ENCODE results near the gene TRIM67.
"Not testable (repeated sequence)": the region's sequence is repeated elsewhere in the genome, so short reads cannot be mapped to it uniquely, and the experiment has no call there.

Gene TRIM67

DNA sequence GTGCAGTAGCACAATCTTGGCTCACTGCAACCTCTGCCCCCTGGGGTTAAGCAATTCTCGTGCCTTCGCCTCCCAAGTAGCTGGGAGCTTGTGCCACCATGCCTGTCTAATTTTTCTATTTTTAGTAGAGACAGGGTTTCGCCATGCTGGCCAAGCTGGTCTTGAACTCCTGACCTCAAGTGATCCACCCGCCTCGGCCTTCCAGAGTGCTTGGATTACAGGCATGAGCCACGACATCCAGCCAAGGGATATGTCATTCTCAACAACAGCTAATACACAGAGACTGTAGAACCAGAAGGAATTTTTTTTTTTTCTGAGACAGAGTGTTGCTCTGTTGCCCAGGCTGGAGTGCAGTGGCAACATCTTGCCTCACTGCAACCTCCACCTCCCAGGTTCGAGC is 3.7 kb upstream of the TRIM67 start:
- DNase-seq (ENCODE audit: low read depth): not testable (repeated sequence)

DNA sequence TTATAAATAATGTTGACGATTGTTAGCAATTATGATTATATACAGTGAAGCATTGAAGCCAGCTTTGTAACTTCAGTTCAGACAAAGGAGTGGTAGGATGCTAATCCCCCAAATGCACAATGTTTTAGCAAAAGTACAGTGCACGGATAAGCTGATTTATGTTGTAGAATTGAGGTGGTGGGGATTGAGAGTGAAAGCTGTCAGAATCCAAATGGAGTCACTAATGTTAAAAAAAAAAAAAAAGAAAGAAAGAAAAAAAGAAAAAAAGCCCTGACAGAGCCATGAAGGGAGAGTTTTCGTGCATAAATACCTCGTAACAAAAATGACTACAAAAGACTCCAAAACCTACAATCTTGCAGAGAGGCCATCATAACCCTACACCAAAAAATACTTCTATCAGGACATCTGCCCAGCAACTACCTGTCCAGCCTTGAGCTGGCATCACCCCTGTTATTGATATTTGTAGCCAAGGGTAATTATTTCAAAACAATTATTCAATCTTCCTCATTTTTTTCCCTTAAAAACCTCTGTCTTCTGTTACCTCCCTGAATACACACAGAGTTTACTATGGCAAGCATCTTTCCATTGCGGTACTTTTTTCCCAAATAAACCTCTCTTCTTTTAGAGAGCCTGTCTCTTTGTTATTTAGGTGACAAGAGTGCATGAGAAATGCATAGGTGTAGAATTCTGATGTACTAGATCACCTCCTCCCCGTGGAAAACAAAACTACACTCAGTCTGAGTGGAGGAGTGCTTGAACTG is 2.5 kb upstream of the TRIM67 start:
- no peak for DNase-seq (ENCODE audit: low read depth)

DNA sequence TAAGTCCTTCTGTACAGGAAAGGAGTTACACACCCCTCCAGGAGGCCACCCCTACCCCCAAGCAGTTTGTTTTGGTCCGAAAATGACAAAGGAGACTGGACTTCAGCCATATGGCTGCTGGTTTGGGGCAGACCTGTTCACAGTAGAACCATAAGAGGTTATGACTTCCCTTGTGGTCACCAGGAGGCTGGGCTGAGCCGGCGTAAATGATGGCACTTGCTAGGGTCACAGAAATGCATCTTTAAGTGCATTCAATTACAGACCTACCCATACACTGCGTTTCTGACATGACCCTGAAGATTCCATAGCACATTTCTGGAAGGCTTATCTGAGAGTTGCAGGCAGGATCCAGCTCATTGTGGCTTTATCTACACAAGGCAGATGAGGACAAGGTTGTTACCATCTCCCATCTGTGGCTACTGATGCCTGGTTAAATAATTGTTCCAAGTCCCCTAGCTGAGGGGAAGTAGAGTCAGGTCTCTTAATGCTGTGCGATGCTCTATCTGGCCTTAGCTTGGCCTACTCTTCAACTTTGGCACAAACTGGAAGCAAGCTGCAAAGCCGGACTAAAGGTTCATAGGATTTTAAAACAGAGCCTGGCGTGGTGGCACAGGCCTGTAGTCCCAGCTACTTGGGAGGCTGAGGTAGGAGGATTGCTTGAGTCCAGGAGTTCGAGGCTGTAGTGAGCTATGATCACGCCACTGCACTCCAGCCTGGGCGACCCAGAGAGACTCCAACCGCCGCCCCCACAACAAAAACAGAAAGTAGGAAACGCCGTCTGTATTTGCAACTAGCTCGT is 1.7 kb upstream of the TRIM67 start:
- DNase-seq (ENCODE audit: low read depth): no peak

DNA sequence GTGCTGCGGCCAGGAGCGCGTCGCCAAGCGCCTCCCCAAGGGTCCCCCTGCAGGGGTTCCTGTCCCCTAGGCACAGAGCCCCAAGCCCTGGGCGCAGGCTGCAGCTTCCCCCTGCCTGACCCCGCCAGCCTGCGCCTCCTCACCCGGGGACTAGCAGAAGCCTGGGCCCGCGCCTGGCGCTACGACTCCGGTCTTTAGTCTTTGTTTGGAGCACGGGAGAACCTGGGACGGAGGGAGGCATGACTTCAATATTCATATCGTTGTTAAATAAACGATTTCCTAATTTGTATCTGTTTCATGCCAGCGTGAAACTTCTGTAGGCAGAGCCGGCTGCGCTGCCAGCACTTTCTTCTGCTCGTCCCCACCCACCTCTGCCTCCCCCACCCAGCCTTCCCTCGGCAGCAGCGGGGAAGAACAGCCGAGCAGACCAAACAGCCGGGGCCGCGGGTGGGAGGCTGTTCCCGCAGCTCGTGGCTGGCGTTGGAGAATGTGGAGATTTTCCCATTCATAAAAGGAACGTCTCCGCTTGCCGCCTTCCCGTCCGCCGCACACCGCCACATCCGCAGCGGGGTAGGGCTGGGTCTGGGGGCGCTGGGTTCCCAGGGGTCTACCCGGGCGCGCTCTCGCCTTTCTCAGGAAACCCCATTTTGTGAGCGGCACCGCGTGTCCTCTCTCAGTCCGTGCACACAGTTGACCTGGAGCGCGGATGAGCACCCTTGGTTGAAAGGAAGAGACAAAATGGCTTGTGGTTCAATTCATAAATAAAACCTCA is 777 bp upstream of the TRIM67 start:
- no peak for DNase-seq (ENCODE audit: low read depth)

DNA sequence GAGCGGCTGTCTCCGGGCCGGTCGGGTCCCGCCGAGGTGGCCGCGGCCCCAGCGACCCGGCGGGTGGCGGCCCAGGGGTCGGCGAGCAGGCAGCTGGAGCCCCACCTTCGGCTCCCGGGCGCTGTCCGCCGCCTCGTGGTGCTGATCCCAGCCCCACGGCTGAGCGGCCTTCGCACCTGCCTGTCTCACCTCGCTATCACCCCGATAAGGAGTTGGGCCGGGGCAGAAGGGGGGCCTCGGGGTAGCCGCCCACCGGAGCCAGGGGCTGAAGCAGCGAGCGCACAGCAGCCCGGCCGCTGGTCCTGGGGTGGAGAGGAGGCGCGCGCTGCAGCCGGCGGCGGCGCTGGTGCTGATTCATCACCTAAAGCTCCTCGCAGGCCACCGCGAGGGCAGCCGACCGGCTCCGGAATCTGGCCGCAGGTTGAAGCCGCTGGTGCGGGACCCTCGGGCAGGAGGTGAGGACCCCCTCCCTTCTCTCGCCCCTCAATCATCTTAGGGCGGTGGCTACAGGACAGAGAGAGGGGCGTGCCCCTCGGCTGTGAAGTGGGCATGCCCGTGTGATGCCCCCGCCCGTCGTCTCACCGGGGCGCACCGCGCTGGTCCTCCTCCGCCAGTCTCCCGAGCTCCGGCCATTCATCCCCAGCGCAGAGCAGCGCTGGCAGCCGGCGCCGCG is 575 bp downstream of the TRIM67 start:
- DNase-seq (ENCODE audit: low read depth): no peak

DNA sequence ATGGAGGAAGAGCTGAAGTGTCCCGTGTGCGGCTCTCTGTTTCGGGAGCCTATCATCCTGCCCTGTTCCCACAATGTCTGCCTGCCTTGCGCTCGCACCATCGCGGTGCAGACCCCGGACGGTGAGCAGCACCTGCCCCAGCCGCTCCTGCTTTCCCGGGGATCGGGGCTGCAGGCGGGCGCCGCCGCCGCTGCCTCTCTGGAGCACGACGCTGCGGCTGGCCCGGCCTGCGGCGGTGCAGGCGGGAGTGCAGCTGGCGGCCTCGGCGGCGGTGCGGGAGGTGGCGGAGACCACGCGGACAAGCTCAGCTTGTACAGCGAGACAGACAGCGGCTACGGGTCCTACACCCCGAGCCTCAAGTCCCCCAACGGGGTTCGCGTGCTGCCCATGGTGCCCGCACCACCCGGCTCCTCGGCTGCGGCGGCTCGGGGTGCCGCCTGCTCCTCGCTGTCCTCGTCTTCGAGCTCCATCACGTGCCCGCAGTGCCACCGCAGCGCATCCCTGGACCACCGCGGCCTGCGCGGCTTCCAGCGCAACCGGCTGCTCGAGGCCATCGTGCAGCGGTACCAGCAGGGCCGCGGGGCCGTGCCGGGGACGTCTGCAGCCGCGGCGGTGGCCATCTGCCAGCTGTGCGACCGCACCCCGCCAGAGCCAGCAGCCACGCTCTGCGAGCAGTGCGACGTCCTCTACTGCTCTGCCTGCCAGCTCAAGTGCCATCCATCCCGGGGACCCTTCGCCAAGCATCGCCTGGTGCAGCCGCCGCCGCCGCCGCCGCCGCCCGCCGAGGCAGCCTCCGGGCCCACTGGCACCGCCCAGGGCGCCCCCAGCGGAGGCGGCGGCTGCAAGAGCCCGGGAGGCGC is 1.3 kb downstream of the TRIM67 start:
- DNase-seq (ENCODE audit: low read depth): no peak

DNA sequence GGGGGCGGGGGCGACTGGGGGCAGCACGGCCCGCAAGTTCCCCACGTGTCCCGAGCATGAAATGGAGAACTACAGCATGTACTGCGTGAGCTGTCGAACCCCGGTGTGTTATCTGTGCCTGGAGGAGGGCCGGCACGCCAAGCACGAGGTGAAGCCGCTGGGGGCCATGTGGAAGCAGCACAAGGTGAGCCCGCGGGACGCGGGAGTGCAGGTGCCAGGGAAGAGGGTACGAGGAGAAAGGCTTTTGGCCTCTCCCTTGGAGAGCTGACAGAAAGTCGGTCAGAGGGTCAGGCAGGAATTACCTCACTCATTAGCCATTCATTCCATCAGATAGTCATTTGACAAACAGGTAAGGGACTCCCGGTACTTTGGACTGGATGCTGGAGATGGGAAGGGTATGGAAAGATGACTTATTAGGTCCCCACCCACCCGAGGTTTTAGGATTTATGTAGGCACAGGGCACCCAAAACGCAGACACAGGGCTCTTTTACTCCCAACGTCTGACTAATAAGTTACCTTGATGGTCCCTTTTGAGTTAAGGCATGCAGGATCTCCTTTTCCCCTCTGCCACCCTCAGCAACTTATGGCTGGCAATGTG is 2.1 kb downstream of the TRIM67 start:
- DNase-seq (ENCODE audit: low read depth): no peak

DNA sequence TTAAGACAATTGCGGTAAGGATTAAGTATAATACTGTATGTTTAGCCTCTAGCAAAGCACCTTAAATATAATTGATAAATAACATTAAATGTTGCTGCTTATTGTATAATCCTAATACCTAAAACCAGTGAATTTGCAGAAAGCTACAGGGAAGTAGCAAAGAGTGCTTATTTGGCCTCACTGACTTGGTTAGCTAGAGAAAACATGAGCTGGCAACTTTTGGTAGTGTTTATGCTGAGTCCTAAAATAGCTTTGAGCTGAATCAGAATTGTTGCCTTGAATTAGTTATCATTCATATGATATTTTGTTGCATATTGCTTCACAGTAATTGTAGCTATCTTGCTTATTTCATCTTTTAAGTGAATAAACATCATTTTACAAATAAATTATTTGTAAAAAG is 3.5 kb downstream of the TRIM67 start:
- no peak for DNase-seq (ENCODE audit: low read depth)

DNA sequence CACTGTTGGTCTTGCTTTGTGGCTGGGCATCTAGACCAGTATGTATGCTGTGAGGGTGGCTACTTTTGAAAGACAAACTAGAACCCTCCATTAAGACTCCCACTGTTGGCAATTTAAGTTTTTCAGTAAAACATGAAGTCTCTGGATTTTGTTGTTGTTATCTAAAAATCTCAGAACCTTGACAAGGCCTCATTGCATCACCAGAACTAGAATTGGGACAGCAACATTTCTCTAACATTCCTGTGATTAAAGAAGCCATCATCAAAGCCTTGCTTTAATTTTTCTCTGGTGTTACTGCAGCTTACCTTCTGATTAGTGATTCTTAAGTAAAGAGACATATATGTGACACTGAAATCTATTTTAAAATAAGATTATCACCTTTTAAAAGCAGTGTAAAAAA is 4.5 kb downstream of the TRIM67 start:
- DNase-seq (ENCODE audit: low read depth): no peak

DNA sequence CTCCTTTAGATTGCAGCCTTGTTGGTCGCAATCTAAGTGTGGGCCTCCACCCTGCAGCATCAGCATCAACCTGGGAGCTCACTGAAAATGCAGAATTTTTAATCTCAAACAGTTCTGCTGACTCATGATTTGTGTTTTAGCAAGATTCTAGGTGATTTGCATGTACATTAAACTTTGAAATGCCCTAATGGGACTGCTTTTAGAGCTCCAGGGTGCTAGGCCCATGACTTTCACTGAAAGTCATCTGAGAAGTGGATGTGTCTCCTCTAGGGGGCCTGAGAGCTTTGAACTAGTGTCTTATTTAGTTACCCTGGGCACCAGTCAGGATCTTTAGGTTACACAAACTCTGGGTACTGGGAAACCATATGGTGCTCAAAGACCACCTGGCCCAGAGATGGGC is 9.0 kb downstream of the TRIM67 start:
- no peak for DNase-seq (ENCODE audit: low read depth)

DNA sequence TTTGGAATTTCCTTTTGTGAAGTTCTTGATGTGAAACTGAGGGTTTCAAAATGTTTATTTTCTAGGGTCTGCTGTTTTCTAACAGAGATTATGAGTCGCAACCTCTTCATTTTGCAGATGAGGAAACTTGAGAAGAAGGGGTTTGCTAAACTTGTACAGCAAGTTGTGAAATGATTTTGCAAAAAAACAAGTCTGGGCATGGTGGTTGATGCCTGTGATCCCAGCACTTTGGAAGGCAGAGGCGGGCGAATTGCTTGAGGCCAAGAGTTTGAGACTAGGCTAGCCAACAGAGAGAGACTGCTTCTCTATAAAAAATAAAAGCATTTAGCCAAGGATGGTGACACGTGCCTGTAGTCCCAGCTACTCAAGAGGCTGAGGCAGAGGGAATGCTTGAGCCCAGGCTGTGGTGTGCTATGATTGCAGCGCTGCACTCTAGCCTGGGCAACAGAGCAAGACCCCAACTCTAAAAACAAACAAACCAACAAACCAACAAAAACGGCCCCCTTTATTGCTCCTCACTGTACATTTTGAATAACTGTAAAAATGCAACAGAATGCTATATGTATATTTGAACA is 9.9 kb downstream of the TRIM67 start:
- DNase-seq (ENCODE audit: low read depth): no peak

DNA sequence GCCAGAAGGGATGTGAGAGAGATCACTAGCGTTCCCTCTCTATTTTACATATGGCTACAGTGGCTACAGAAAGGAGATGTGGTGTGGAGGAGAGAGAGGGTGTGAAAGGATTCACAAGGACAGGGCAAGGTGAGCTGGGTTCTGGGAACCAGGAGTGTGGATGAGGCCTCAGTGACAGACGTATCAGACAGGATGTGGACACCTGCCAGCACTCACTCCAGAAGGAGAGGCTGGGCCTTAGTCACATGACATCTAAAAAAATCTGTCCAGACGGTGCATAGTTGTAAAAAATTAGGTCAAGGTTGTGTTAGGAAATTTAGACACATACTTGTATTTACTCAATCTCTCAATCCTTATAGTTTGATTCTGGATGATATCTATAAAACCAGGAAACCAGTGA is 10.6 kb downstream of the TRIM67 start:
- DNase-seq (ENCODE audit: low read depth): no peak

DNA sequence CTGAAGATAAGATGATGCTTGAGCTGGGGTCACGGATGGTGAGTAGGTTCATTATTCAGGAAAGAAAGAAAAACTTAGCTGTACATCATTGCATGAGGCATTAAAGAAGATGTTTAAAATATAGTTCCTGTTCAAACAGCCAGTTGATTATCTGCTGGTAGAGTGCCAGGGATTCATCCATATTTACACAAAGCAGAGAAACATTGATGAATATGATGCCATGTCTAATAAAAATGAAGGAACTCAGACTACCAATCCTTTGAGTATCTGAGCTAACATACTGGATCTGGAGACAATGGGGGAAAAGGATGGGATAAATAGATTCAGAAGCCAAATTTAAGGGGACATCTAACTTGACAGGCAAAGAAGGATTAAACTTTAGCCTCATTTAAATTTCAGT is 14.6 kb downstream of the TRIM67 start:
- DNase-seq (ENCODE audit: low read depth): no peak

DNA sequence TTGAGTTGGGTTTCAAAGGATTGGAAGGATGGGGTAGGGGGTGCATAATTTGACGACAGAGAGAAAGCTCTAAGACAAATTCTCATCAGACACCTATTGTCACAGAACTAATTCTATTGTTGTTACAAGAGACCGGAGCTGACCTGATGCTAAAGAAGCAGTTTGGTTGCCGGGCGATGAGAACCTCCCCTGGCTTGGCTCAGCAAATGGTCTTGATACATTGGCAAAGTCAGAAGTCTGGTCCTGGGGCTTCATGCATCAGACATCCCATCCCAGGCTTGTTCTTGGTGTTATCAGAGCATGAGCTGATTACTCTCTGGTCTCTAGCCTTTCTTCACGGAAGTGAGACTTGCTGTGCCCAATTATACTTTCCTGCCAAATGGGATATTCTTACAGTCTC is 15.4 kb downstream of the TRIM67 start:
- no peak for DNase-seq (ENCODE audit: low read depth)

DNA sequence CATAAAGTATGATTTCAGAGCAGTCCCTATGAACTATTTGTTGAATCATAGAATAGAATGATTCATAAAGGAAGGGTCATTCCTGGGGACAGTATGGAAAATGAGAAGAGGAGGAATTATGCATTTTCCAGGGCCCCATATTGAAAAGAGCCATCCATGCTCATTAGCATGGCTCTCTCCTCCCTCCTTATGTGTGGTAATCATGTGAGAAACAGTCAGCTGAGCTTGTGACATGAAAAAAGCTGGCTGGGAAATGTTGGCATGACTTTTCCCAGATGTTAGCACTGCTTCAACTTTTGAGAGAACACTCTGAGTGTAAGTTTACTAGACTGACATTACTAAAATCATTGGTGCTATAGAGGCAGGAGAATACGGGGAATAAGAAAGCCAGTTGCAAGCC is 16.1 kb downstream of the TRIM67 start:
- no peak for DNase-seq (ENCODE audit: low read depth)

DNA sequence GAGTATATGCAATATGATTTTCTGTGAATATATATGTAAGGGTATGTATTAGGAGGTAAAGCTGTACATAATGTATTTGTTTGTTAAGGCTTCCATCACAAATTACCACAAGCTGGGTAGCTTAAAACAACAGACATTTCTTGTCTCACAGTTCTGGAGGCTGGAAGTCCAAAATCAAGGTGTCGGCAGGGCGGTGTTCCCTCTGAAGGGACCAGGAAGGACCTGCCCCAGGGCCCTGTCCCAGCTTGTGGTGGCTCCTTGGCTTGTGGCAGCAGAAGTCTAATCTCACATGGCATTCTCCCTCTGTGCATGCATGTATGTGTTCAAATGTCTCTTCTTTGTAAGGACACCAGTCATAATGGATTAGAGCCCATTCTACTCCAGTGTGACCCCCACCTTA is 17.1 kb downstream of the TRIM67 start:
- no peak for DNase-seq (ENCODE audit: low read depth)

DNA sequence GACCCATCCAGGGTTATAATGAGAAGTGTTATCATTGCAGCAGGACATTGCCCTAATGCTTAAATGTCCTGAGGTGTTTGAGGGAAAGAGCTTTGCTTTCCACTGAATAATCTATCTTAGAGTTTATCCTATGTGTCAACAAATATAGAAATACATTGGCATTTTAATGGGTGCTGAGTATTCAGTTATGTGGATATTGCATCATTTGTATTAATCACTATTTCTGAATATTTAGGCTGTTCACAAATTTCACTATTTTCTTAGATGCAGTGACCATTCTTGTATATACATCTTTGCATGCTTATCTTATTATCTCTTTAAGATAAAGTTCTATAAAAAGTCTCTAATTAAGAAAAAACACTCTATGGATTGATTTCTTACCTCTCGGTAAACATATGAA is 18.2 kb downstream of the TRIM67 start:
- DNase-seq (ENCODE audit: low read depth): no peak

DNA sequence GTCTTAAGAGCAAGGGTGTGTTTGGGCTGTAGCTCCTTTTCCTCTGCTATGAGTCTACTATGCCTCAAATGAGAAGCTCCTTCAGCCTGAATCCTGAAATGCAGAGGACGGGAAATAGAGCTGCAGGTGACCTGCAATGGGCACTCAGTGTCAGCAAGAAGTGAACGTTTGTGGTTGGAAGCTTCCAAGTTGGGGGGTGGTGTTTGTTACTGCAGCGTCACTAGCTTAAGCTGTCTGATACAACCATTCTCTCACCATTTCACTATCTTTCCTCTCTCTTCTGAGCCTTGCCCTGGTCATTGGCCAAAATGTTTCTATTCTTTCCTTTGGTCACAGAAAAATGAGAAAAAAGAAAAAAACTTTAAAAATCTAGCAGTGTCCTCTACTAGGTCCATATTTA is 19.4 kb downstream of the TRIM67 start:
- no peak for DNase-seq (ENCODE audit: low read depth)

DNA sequence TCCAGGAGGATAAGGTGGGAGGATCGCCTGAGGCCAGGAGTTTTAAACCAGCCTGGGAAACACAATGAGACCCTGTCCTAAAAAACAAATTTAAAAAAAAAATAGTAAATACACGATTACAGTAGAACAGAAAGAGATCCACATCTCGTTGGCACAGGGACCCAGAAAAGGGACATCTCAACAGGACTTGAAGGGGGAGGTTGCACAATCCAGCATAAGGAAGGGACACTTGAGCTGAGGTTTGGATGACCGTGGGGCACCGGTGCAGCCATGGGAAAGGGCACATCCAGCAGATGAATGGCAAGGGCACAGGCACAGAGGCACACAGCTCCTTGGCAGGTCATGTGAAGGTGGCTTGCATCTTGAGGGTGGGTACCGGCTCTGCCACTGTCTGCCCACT is 20.5 kb downstream of the TRIM67 start:
- DNase-seq (ENCODE audit: low read depth): no peak
